ENCODE measurements around the gene CENPN.
A peak's percentile ranks its signal among the peaks of the same experiment; 100 is the strongest.

Gene CENPN

GRCh38 chr16:81006813-81007695 lies at the start of gene CENPN, which contains the start of gene CMC2:
Gene CENPN, plus strand, starts transcription at chr16:81007214. Its CDS starts 4,726 bp downstream, at chr16:81011940.
Gene CMC2, minus strand, starts transcription at chr16:81006885. Its CDS starts 9,491 bp downstream, at chr16:80997394.
- peak; percentile 97 for DNase-seq (ENCODE audit: low read depth in 2 of 2)

GRCh38 chr16:80958284-80958683 lies 48.7 kb upstream of the CENPN start:
- no peak for DNase-seq (ENCODE audit: low read depth in 2 of 2)

GRCh38 chr16:80962879-80963278 lies 44.1 kb upstream of the CENPN start:
- DNase-seq (ENCODE audit: low read depth in 2 of 2): no peak

GRCh38 chr16:80964351-80964750 lies 42.7 kb upstream of the CENPN start:
- no peak for DNase-seq (ENCODE audit: low read depth in 2 of 2)

GRCh38 chr16:80966617-80967016 lies 40.4 kb upstream of the CENPN start:
- DNase-seq (ENCODE audit: low read depth in 2 of 2): no peak

- no peak for DNase-seq (ENCODE audit: low read depth in 2 of 2)
Measured at GRCh38 chr16:80968386-80969113, 38.5 kb upstream of the CENPN start.

GRCh38 chr16:80969114-80969484 lies 37.9 kb upstream of the CENPN start:
- DNase-seq (ENCODE audit: low read depth in 2 of 2): no peak

- no peak for DNase-seq (ENCODE audit: low read depth in 2 of 2)
Measured at GRCh38 chr16:80971819-80972218, 35.2 kb upstream of the CENPN start.

- no peak for DNase-seq (ENCODE audit: low read depth in 2 of 2)
Measured at GRCh38 chr16:80972611-80973010, 34.4 kb upstream of the CENPN start.

- no peak for DNase-seq (ENCODE audit: low read depth in 2 of 2)
Measured at GRCh38 chr16:80973991-80974390, 33.0 kb upstream of the CENPN start.

- no peak for DNase-seq (ENCODE audit: low read depth in 2 of 2)
Measured at GRCh38 chr16:80974649-80975376, 32.2 kb upstream of the CENPN start.

GRCh38 chr16:80976946-80977345 lies 30.1 kb upstream of the CENPN start:
- DNase-seq (ENCODE audit: low read depth in 2 of 2): no peak

GRCh38 chr16:80981103-80981502 lies 25.9 kb upstream of the CENPN start:
- no peak for DNase-seq (ENCODE audit: low read depth in 2 of 2)

GRCh38 chr16:80982646-80983045 lies 24.4 kb upstream of the CENPN start:
- DNase-seq (ENCODE audit: low read depth in 2 of 2): no peak

GRCh38 chr16:80984124-80984892 lies 22.7 kb upstream of the CENPN start:
- no peak for DNase-seq (ENCODE audit: low read depth in 2 of 2)

GRCh38 chr16:80985611-80986010 lies 21.4 kb upstream of the CENPN start:
- DNase-seq (ENCODE audit: low read depth in 2 of 2): no peak

- DNase-seq (ENCODE audit: low read depth in 2 of 2): no peak
Measured at GRCh38 chr16:80986557-80986956, 20.5 kb upstream of the CENPN start.

GRCh38 chr16:80988756-80989155 lies 18.3 kb upstream of the CENPN start:
- DNase-seq (ENCODE audit: low read depth in 2 of 2): no peak

GRCh38 chr16:80989801-80990200 lies 17.2 kb upstream of the CENPN start:
- DNase-seq (ENCODE audit: low read depth in 2 of 2): no peak

- no peak for DNase-seq (ENCODE audit: low read depth in 2 of 2)
Measured at GRCh38 chr16:80990577-80990976, 16.4 kb upstream of the CENPN start.

- no peak for DNase-seq (ENCODE audit: low read depth in 2 of 2)
Measured at GRCh38 chr16:80990978-80991377, 16.0 kb upstream of the CENPN start.

Measured in stimulated activated CD8-positive, alpha-beta memory T cell treated with anti-CD3 and anti-CD28 coated beads, Interleukin-7, amount 100 ng/mL, for 4 hours (primary cell).